ENCODE data around the gene CHST5. TPM values are rescaled to one million over a fixed set of nuclear protein-coding genes. Genes with fewer than 3 reads are reported as not detected.

The CHST5 gene
- total and polyA plus RNA-seq, 2 donors (not counting 3 experiments of a cell fraction or from before 2014, with no cell fraction given), result 0.23 to 0.29 TPM

DNA sequence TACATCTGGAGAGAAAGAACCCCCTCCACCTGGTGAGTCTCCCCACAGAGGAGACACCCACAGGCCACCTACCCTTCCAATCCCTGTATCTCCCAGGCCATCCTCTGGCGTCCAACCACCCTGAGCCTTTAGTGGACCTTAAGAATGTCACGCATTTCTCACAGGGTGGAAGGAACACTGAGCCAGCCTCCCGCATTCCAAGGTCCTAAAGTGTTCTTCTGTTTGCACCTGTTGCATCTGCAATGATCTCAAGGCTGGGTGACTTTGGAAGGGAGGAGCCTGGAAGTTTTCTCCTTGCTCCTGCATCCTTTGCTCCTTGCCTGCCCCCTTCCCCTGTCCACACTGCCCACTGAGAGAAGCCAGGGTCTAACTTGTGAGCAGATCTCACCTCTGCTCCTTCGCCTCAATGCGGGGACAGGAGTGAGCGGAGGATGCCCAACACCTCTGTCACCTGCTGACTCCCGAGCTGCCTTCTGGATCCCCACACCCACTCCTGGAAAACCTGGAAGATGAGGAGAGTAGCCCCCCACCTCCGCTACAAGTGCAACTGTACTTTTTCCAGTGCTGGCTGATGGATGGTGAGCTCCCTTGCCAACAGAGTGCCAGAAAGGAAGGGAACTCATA lies 3.7 kb downstream of the CHST5 start:
- intact Hi-C loops (cut with micrococcal nuclease) (no loop called here), dilution Hi-C loops (cut with MboI; ENCODE audit: extremely low pct_ligation_motif_present, low sequenced_read_pairs) (no loop called here)
- FAIRE-seq (no peak), DNase-seq (ENCODE audit: low read depth, low spot score) (no peak)
- ChIA-PET CTCF (interaction anchor here (0.8 to 1.8 kb wide), 3 partner anchors 10 to 19 kb away, joined by 3 to 11 read pairs (median 5); no protein-coding TSS in a partner anchor), POLR2A (interaction anchor here (0.6 to 0.9 kb wide), 2 partner anchors 9 to 15 kb away, joined by 3 to 4 read pairs; no protein-coding TSS in a partner anchor)
- Histone ChIP-seq H3K4me2 (ENCODE audit: insufficient read depth, low read length) (no peak overlapping the region), H4K20me1 (replicated peaks; ENCODE audit: control insufficient read depth, extremely low read depth, insufficient read depth, low read length) (no peaks in the 10 kb centered on the region), H3K36me3 (ENCODE audit: control insufficient read depth in 2 of 2, extremely low read depth in 1 of 2, insufficient read depth in 2 of 2, low read length in 2 of 2) (no peaks in the 10 kb centered on the region), H2AFZ (ENCODE audit: low read depth, low read length) (no peak overlapping the region), H3K9ac (replicated peaks; ENCODE audit: extremely low read depth, insufficient read depth, low read length) (no peak overlapping the region), H3K9me1 (replicated peaks; ENCODE audit: control insufficient read depth, extremely low read depth, insufficient read depth, low read length) (no peaks in the 10 kb centered on the region), H3K4me3 (replicated peaks in 1 of 3; ENCODE audit: insufficient read depth in 1 of 3, low read depth in 1 of 3, low read length in 3 of 3) (no peak overlapping the region), H3K9me3 (replicated peaks; ENCODE audit: control insufficient read depth, insufficient read depth, low read length) (no peaks in the 10 kb centered on the region), H3K27ac (ENCODE audit: insufficient read depth, low read depth, low read length) (no peak overlapping the region), H3K4me1 (ENCODE audit: control insufficient read depth, extremely low read depth, insufficient read depth, low read length) (no peaks in the 10 kb centered on the region), H3K79me2 (ENCODE audit: control insufficient read depth, insufficient read depth, low read length) (no peaks in the 10 kb centered on the region), H3K27me3 (ENCODE audit: control insufficient read depth in 2 of 2, insufficient read depth in 2 of 2, low read length in 2 of 2) (no peaks in the 10 kb centered on the region)
- BruUV-seq (replicated peaks), result no TSS peak
- TF ChIP-seq EZH2 (IDR thresholded peaks at IDR 0.05; ENCODE audit: borderline replicate concordance, low read depth, low read length, severe bottlenecking) (no peak), GATA2 (IDR thresholded peaks at IDR 0.05; ENCODE audit: insufficient read depth, insufficient read length, low read depth, low read length) (no peak), POLR2A (IDR thresholded peaks at IDR 0.05; ENCODE audit: low read depth, low read length) (no peak), JUN (IDR thresholded peaks at IDR 0.05; ENCODE audit: borderline replicate concordance, insufficient read depth, insufficient read length, low read depth) (no peak), FOS (IDR thresholded peaks at IDR 0.05; ENCODE audit: borderline replicate concordance, insufficient read depth, low read length) (no peak), POLR2AphosphoS5 (IDR thresholded peaks at IDR 0.05; ENCODE audit: insufficient read depth, low read depth, low read length) (no peak), MAX (IDR thresholded peaks at IDR 0.05; ENCODE audit: insufficient read depth, insufficient read length) (no peak), MYC (IDR thresholded peaks at IDR 0.05; ENCODE audit: low read depth, low read length) (no peak)
- TF ChIP-seq, protein P1, sequence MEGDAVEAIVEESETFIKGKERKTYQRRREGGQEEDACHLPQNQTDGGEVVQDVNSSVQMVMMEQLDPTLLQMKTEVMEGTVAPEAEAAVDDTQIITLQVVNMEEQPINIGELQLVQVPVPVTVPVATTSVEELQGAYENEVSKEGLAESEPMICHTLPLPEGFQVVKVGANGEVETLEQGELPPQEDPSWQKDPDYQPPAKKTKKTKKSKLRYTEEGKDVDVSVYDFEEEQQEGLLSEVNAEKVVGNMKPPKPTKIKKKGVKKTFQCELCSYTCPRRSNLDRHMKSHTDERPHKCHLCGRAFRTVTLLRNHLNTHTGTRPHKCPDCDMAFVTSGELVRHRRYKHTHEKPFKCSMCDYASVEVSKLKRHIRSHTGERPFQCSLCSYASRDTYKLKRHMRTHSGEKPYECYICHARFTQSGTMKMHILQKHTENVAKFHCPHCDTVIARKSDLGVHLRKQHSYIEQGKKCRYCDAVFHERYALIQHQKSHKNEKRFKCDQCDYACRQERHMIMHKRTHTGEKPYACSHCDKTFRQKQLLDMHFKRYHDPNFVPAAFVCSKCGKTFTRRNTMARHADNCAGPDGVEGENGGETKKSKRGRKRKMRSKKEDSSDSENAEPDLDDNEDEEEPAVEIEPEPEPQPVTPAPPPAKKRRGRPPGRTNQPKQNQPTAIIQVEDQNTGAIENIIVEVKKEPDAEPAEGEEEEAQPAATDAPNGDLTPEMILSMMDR (IDR thresholded peaks at IDR 0.05; ENCODE audit: extremely low read depth in 1 of 2, insufficient read depth in 1 of 2, low read depth in 1 of 2, low read length in 2 of 2), result no peak
